HG02840 (cell line): ENCODE data around the gene KLK2.

Experiments
- ATAC-seq: cut with Tn5 transposase; IDR thresholded peaks from one replicate; pipeline ENCODE4 v1.9.1; 2021; ENCODE audit warnings: mild to moderate bottlenecking, moderate library complexity, moderate number of reproducible peaks; ENCODE audit not compliant: unreplicated experiment, low FRiP score

The KLK2 gene

GRCh38 chr19:50921426-50922316 lies 48.4 kb downstream of the KLK2 start:
- no peak for ATAC-seq

GRCh38 chr19:50922317-50922853 lies 49.1 kb downstream of the KLK2 start:
- ATAC-seq = no peak

GRCh38 chr19:50924586-50924985 lies 51.3 kb downstream of the KLK2 start:
- ATAC-seq = no peak

- ATAC-seq = no peak
Observed at GRCh38 chr19:50925734-50926133, 52.5 kb downstream of the KLK2 start.

GRCh38 chr19:50926144-50926543 lies 52.9 kb downstream of the KLK2 start:
- ATAC-seq = no peak

GRCh38 chr19:50928831-50929230 lies 55.6 kb downstream of the KLK2 start:
- no peak for ATAC-seq
